GM23338 (cell line): ENCODE measurements around the gene SPATC1L. TPM values are rescaled to one million over a fixed set of nuclear protein-coding genes. Genes with fewer than 3 reads are reported as not detected.

Experiments
- ATAC-seq: fragments of 200-7000 bp; cut with Tn5 transposase; 3 replicates; pipeline ENCODE4 v1.9.1; 2020
- DNase-seq: peaks from one replicate; pipeline ENCODE4 v3.0.0-alpha.2; 2015; ENCODE audit warnings: low spot score
- H2AFZ ChIP-seq: fragments of 200-600 bp; sonication (generic); 2 replicates; pipeline ENCODE4 v1.8.0; 2016; ENCODE audit warnings: antibody characterized with exemption, mild to moderate bottlenecking, moderate library complexity
- H3F3A ChIP-seq: fragments of 200-600 bp; sonication (generic); replicated peaks from 2 replicates; pipeline ENCODE4 v1.8.0; 2017; ENCODE audit warnings: antibody characterized with exemption, mixed run types, low read depth
- H3K27ac ChIP-seq: fragments of 200-600 bp; sonication (generic); 2 replicates; pipeline ENCODE4 v1.6.1; 2016; ENCODE audit warnings: low read depth
- H3K27me3 ChIP-seq: fragments of 200-600 bp; sonication (generic); 2 replicates; pipeline ENCODE4 v1.8.0; 2016; ENCODE audit warnings: mild to moderate bottlenecking, mixed run types, moderate library complexity; ENCODE audit not compliant: insufficient read depth
- H3K36me3 ChIP-seq: fragments of 200-600 bp; sonication (generic); 2 replicates; pipeline ENCODE4 v1.8.0; 2016; ENCODE audit warnings: mild to moderate bottlenecking; ENCODE audit not compliant: insufficient read depth
- H3K4me1 ChIP-seq: fragments of 200-600 bp; sonication (generic); 2 replicates; pipeline ENCODE4 v1.8.0; 2016; ENCODE audit warnings: mild to moderate bottlenecking, moderate library complexity; ENCODE audit not compliant: insufficient read depth
- H3K4me2 ChIP-seq: fragments of 200-600 bp; sonication (generic); 2 replicates; pipeline ENCODE4 v1.7.1; 2017; ENCODE audit warnings: mixed run types
- H3K4me3 ChIP-seq: fragments of 200-600 bp; sonication (generic); 2 replicates; pipeline ENCODE4 v1.6.1; 2016; ENCODE audit warnings: mixed run types
- H3K79me2 ChIP-seq: fragments of 200-600 bp; sonication (generic); replicated peaks from 2 replicates; pipeline ENCODE4 v1.8.0; 2017; ENCODE audit warnings: mild to moderate bottlenecking; ENCODE audit not compliant: insufficient read depth
- H3K9me2 ChIP-seq: fragments of 200-600 bp; sonication (generic); 2 replicates; pipeline ENCODE4 v1.8.0; 2017; ENCODE audit not compliant: insufficient read depth
- H4K20me1 ChIP-seq: fragments of 200-600 bp; sonication (generic); replicated peaks from 2 replicates; pipeline ENCODE4 v1.8.0; 2017; ENCODE audit warnings: mild to moderate bottlenecking; ENCODE audit not compliant: insufficient read depth
- H3K27ac Mint-ChIP-seq: 2 replicates; pipeline ENCODE4 v1.8.0; 2020; ENCODE audit warnings: inconsistent platforms, mild to moderate bottlenecking, moderate library complexity, mixed read lengths
- H3K27me3 Mint-ChIP-seq: 3 replicates; pipeline ENCODE4 v1.8.0; 2022; ENCODE audit warnings: low read depth, mild to moderate bottlenecking, moderate library complexity, mixed read lengths, inconsistent platforms; ENCODE audit not compliant: insufficient read depth, poor library complexity
- H3K36me3 Mint-ChIP-seq: 3 replicates; pipeline ENCODE4 v1.8.0; 2021; ENCODE audit warnings: low read depth, mild to moderate bottlenecking, inconsistent platforms, moderate library complexity, mixed read lengths
- H3K4me1 Mint-ChIP-seq: 3 replicates; pipeline ENCODE4 v1.8.0; 2020; ENCODE audit warnings: mild to moderate bottlenecking, inconsistent platforms, mixed read lengths
- H3K4me3 Mint-ChIP-seq: 3 replicates; pipeline ENCODE4 v1.8.0; 2021; ENCODE audit warnings: moderate library complexity, mild to moderate bottlenecking, inconsistent platforms, mixed read lengths
- H3K9me3 Mint-ChIP-seq: 3 replicates; pipeline ENCODE4 v1.8.0; 2020; ENCODE audit warnings: moderate library complexity, mild to moderate bottlenecking, inconsistent platforms, mixed read lengths
- CREB1 ChIP-seq: fragments of 250-450 bp; sonication (Bioruptor Pico); IDR thresholded peaks from 2 replicates; pipeline ENCODE4 v1.5.0; 2020; ENCODE audit warnings: low read depth, mild to moderate bottlenecking, moderate library complexity
- EZH2 ChIP-seq: fragments of 200-600 bp; sonication (generic); IDR thresholded peaks from one replicate; pipeline ENCODE4 v1.8.0; 2017; ENCODE audit warnings: antibody characterized with exemption, mild to moderate bottlenecking, low read depth; ENCODE audit not compliant: unreplicated experiment
- EZH2phosphoT487 ChIP-seq: fragments of 200-600 bp; sonication (generic); IDR thresholded peaks from one replicate; pipeline ENCODE4 v1.8.1; 2018; ENCODE audit warnings: antibody characterized with exemption; ENCODE audit not compliant: unreplicated experiment
- REST ChIP-seq: IDR thresholded peaks from one replicate; pipeline ENCODE4 v1.6.1; 2018; ENCODE audit warnings: antibody characterized with exemption; ENCODE audit not compliant: unreplicated experiment
- STAT1 ChIP-seq: IDR thresholded peaks from one replicate; pipeline ENCODE4 v1.6.1; 2016; ENCODE audit warnings: antibody characterized with exemption; ENCODE audit not compliant: unreplicated experiment
- ZNF114 ChIP-seq: fragments of 250-450 bp; sonication (Bioruptor Pico); IDR thresholded peaks from 2 replicates; pipeline ENCODE4 v1.5.0; 2020; ENCODE audit warnings: mild to moderate bottlenecking, moderate library complexity
- ZNF462 ChIP-seq: fragments of 250-450 bp; sonication (Bioruptor Pico); IDR thresholded peaks from 2 replicates; pipeline ENCODE4 v1.5.0; 2020; ENCODE audit warnings: mild to moderate bottlenecking, moderate library complexity
- polyA plus RNA-seq: library from polyadenylated mRNA; unstranded; fragments of >200 nt; fragmentation: Nextera tagmentation; extraction: Ambion mirVana; gene quantifications from 2 replicates; pipeline ENCODE4 v1.2.1, GENCODE V29; 2016
- total RNA-seq: library from RNA; depleted of rRNA; stranded (reverse); fragments of >200 nt; shearing (Covaris generic); gene quantifications from 2 replicates; pipeline ENCODE4 v1.2.3, GENCODE V29; 2014

SPATC1L gene
- total and polyA plus RNA-seq, 2 experiments from 2014 or later: 37.6 to 70.2 TPM

GRCh38 chr21:46171996-46172862 is 12.0 kb downstream of the SPATC1L start:
- TF ChIP-seq CREB1 (CRISPR knock-in tag) (no peak), ZNF114 (CRISPR knock-in tag) (no peak), EZH2 (no peak), REST (no peak), ZNF462 (no peak), STAT1 (no peak), EZH2phosphoT487 (no peak)
- Mint-ChIP-seq H3K36me3 (peaks cover 28% of the 10 kb centered on the region; the same call in 2 of the 3 replicates), H3K4me3 (no peak overlapping the region), H3K4me1 (peaks cover 11% of the 10 kb centered on the region), H3K9me3 (peaks cover 10% of the 10 kb centered on the region; the same call in 2 of the 3 replicates), H3K27me3 (peaks cover 7% of the 10 kb centered on the region), H3K27ac (no peak overlapping the region)
- ATAC-seq (no peak), DNase-seq (no peak)
- Histone ChIP-seq H3F3A (no peaks in the 10 kb centered on the region), H3K4me3 (no peak overlapping the region), H2AFZ (no peak overlapping the region), H3K79me2 (peaks cover 50% of the 10 kb centered on the region), H3K27me3 (no peaks in the 10 kb centered on the region), H3K4me2 (no peak overlapping the region), H3K9me2 (no peaks in the 10 kb centered on the region), H4K20me1 (peaks cover 13% of the 10 kb centered on the region; the same call in 1 of the 2 replicates), H3K27ac (no peak overlapping the region), H3K36me3 (no peaks in the 10 kb centered on the region; the same call in 1 of the 2 replicates), H3K4me1 (no peaks in the 10 kb centered on the region)
